ENCODE measurements around the gene LIPT1.
A peak's percentile ranks its signal among the peaks of the same experiment; 100 is the strongest.
"Not testable (repeated sequence)": the region's sequence is repeated elsewhere in the genome, so short reads cannot be mapped to it uniquely, and the experiment has no call there.

The LIPT1 gene

GRCh38 chr2:99154643-99155536 lies at the start of gene LIPT1, which contains the start of gene TSGA10:
Gene LIPT1, plus strand, starts transcription at chr2:99154967. Its CDS starts 6,991 bp downstream, at chr2:99161958.
Gene TSGA10, minus strand, starts transcription at chr2:99154942. Its CDS starts 45,503 bp downstream, at chr2:99109439.
- DNase-seq (ENCODE audit: low spot score), result peak; percentile 95

GRCh38 chr2:99106913-99107312 lies 47.9 kb upstream of the LIPT1 start:
- no peak for DNase-seq (ENCODE audit: low spot score)

- DNase-seq (ENCODE audit: low spot score), result no peak
These were observed 43.5 kb upstream of the LIPT1 start for GRCh38 chr2:99111236-99111635.

- no peak for DNase-seq (ENCODE audit: low spot score)
These were observed 42.8 kb upstream of the LIPT1 start for GRCh38 chr2:99111945-99112344.

- DNase-seq (ENCODE audit: low spot score), result peak; percentile 7
These were observed 42.1 kb upstream of the LIPT1 start for GRCh38 chr2:99112617-99113016.

- DNase-seq (ENCODE audit: low spot score), result no peak
These were observed 26.8 kb upstream of the LIPT1 start for GRCh38 chr2:99127981-99128380.

GRCh38 chr2:99135044-99135556 lies 19.7 kb upstream of the LIPT1 start:
- DNase-seq (ENCODE audit: low spot score), result not testable (repeated sequence)

- DNase-seq (ENCODE audit: low spot score), result no peak
These were observed 15.8 kb upstream of the LIPT1 start for GRCh38 chr2:99139003-99139402.

GRCh38 chr2:99140056-99140859 lies 14.5 kb upstream of the LIPT1 start:
- no peak for DNase-seq (ENCODE audit: low spot score)

GRCh38 chr2:99140860-99141109 lies 14.0 kb upstream of the LIPT1 start:
- DNase-seq (ENCODE audit: low spot score), result no peak

GRCh38 chr2:99141110-99142108 lies 13.4 kb upstream of the LIPT1 start, which contains the start of gene C2orf15:
Gene C2orf15, plus strand, starts transcription at chr2:99141707. Its CDS starts 8,852 bp downstream, at chr2:99150559.
- peak; percentile 87 for DNase-seq (ENCODE audit: low spot score)

GRCh38 chr2:99150706-99151105 lies 4.1 kb upstream of the LIPT1 start:
- DNase-seq (ENCODE audit: low spot score), result no peak

- no peak for DNase-seq (ENCODE audit: low spot score)
These were observed 2.4 kb upstream of the LIPT1 start for GRCh38 chr2:99152199-99152895.

- DNase-seq (ENCODE audit: low spot score), result no peak
These were observed 704 bp upstream of the LIPT1 start for GRCh38 chr2:99153921-99154604.

- DNase-seq (ENCODE audit: low spot score), result no peak
These were observed 2.1 kb downstream of the LIPT1 start for GRCh38 chr2:99156891-99157290.

GRCh38 chr2:99158599-99158998 lies 3.8 kb downstream of the LIPT1 start:
- no peak for DNase-seq (ENCODE audit: low spot score)

- no peak for DNase-seq (ENCODE audit: low spot score)
These were observed 4.8 kb downstream of the LIPT1 start for GRCh38 chr2:99159594-99159993.

- DNase-seq (ENCODE audit: low spot score), result no peak
These were observed 11.5 kb downstream of the LIPT1 start for GRCh38 chr2:99166218-99166617.

- DNase-seq (ENCODE audit: low spot score), result no peak
These were observed 14.8 kb downstream of the LIPT1 start for GRCh38 chr2:99169534-99169933.

- DNase-seq (ENCODE audit: low spot score), result no peak
These were observed 16.8 kb downstream of the LIPT1 start for GRCh38 chr2:99171377-99172140.
